HFF-Myc (cell line): ENCODE results near the gene HYAL4.
"Not testable (repeated sequence)": the region's sequence is repeated elsewhere in the genome, so short reads cannot be mapped to it uniquely, and the experiment has no call there.

Experiments used
- DNase-seq: peaks from one replicate; pipeline ENCODE4 v3.0.0-alpha.2; 2011; ENCODE audit warnings: low read depth; ENCODE audit errors: extremely low read depth
- H3K4me3 ChIP-seq: replicated peaks from 2 replicates; pipeline ENCODE4 v1.5.1; 2011; ENCODE audit warnings: low read depth, mild to moderate bottlenecking, control low read depth, low read length
- TF ChIP-seq, protein P1 (sequence below): IDR thresholded peaks from 2 replicates; pipeline ENCODE4 v1.5.1; 2012; ENCODE audit warnings: mild to moderate bottlenecking, low read depth, low read length, control low read depth; ENCODE audit errors: missing control alignments

Gene HYAL4

DNA sequence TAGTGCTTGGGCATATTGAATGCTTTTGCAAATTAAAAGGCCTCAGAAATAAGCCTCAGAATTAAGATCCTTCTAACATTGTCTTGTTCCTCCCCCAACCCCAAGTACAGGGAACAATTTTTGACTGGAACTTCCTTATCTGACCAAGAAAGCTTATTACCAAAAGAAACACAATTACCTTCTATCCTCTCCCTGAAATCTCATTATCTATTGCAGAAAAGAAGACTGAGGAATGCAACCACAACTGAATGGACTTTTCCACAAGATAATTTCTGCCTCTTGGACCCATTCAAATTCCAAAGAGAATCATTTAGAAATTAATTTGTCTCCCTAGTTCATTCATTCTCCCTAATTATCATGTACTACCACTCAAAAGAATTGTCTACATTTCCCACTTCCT lies 43.2 kb downstream of the HYAL4 start:
- no peak overlapping the region for H3K4me3 ChIP-seq
- no peak for DNase-seq
- TF ChIP-seq, protein P1, sequence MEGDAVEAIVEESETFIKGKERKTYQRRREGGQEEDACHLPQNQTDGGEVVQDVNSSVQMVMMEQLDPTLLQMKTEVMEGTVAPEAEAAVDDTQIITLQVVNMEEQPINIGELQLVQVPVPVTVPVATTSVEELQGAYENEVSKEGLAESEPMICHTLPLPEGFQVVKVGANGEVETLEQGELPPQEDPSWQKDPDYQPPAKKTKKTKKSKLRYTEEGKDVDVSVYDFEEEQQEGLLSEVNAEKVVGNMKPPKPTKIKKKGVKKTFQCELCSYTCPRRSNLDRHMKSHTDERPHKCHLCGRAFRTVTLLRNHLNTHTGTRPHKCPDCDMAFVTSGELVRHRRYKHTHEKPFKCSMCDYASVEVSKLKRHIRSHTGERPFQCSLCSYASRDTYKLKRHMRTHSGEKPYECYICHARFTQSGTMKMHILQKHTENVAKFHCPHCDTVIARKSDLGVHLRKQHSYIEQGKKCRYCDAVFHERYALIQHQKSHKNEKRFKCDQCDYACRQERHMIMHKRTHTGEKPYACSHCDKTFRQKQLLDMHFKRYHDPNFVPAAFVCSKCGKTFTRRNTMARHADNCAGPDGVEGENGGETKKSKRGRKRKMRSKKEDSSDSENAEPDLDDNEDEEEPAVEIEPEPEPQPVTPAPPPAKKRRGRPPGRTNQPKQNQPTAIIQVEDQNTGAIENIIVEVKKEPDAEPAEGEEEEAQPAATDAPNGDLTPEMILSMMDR = no peak

DNA sequence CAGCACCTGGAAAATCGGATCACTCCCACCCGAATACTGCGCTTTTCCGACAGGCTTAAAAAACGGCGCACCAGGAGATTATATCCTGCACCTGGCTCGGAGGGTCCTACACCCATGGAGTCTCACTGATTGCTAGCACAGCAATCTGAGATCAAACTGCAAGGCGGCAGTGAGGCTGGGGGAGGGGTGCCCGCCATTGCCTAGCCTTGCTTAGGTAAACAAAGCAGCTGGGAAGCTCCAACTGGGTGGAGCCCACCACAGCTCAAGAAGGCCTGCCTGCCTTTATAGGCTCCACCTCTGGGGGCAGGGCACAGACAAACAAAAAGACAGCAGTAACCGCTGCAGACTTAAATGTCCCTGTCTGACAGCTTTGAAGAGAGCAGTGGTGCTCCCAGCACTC lies 49.8 kb downstream of the HYAL4 start:
- not testable (repeated sequence) for DNase-seq

DNA sequence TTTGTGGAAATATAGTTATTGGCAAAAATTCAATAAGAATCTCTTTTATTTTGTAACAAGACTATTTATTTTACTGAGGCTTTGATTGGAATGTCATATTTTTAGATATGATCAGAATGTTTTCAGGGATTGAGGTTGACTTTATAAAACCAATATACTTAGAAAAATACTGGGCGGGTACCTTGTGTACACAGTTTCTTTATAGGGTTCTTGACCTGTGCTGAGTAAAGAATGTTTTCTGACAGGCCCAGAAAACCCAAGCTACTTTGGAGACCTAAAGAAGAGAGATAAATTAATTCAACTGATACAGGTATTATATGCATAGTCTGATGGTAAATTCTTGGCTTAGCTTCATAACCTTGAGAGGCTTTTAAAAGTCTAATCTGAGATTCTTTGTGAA lies 56.1 kb downstream of the HYAL4 start:
- no peak overlapping the region for H3K4me3 ChIP-seq
- TF ChIP-seq, protein P1 = no peak
- DNase-seq = no peak

More for the DNA sequence above, 49.8 kb downstream of the HYAL4 start:
- not testable (repeated sequence) for H3K4me3 ChIP-seq

DNA sequence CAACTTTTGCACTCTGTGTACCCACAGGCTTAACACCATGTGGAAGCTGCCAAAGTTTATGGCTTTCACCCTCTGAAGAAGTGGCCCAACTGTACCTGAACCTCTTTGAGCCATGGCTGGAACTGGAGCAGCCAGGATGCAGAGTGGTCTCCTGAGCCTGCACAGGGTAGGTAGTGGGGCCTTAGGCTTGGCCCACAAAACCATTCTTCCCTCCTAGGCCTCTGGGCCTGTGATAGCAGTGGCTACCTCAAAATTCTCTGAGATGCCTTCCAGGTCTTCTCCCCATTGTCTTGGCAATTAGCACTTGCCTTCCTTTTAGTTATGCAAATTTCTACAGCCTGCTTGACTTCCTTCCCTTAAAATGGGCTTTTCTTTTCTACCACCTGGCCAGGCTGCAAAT lies 60.7 kb downstream of the HYAL4 start:
- TF ChIP-seq, protein P1 = no peak
- DNase-seq = no peak
- no peak overlapping the region for H3K4me3 ChIP-seq

DNA sequence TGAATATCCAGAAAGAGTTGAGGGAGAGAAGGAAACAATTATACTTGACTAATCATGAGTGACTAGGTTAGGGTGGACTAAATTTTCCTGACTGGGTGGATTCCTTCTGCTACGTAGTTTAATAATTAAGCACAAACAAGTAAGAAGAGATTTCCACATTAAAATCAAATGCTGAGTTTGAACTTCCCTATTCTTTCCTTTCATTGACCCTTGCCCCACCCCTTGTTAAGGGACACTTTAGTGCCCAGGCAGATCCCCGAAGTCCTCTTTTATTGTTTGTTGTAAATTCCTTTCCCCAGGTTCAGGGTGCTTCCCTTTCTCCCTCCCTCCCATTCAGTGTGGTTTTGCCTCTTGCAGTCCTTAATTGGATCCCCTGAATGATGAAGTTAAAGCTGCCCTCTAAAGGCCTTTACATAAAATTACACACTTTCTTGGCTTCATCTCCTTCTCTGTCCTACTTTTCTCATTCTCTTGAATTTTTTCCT lies 71.3 kb downstream of the HYAL4 start:
- DNase-seq = no peak
- H3K4me3 ChIP-seq = no peak overlapping the region
- TF ChIP-seq, protein P1 = no peak

DNA sequence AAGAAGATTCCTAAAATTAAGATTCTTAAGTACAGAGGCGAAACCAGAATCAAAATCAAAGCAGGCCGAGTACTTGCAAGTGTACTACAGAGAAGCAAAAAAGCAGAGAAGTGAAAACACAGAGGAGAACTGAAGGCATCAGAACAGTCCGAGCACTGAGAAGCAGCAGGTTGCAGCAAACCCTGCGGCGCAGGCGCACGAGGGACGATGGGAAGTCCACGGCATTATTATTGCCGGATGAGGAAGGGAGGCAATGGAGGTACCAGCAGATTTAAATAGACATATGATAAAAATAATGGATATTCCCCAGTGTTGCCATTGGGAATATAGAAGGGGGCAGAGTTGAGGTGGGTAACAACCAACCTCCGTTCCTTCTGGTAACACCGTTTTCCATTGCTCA lies 72.9 kb downstream of the HYAL4 start:
- TF ChIP-seq, protein P1 = no peak
- H3K4me3 ChIP-seq = no peak overlapping the region

DNA sequence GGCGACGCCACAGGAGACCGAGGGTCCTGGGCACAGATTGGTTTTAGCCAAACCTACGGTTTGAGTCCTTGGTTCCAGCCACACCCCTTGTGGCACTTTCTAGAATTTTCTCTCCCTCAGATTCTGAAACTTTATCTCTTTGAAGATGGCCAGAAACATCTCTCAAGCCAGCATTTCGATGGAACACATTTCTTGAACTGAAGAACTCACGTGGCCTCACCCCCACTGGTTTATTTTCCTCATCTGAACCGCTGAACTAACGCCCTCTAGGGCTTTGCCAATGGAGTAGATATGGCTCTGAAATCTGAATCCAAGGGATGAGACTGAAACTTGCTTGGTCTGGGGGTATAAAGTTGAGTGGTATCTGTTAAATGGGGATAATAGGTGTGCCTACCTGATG lies 73.3 kb downstream of the HYAL4 start:
- no peak overlapping the region for H3K4me3 ChIP-seq
- DNase-seq = no peak
- TF ChIP-seq, protein P1 = no peak

More for the DNA sequence above, 72.9 kb downstream of the HYAL4 start:
- no peak for DNase-seq
